BLaER1 treated with 17β-estradiol and CSF1 and Interleukin-3, amounts not matched to agents 10 nM and 100 nM (cell line): ENCODE data around the gene NR2C2AP.

Experiments used
- H3K27ac ChIP-seq, 11 experiments: shearing (Covaris generic); formaldehyde crosslinking; 2 replicates each; pipeline ENCODE4 v1.8.1; 2022
- H3K27me3 ChIP-seq, 11 experiments: shearing (Covaris generic); formaldehyde crosslinking; 2 replicates each; pipeline ENCODE4 v1.8.1; 2022
- H3K36me3 ChIP-seq, 11 experiments: shearing (Covaris generic); formaldehyde crosslinking; 2 replicates each; pipeline ENCODE4 v1.8.1; 2022
- H3K4me1 ChIP-seq, 10 experiments: shearing (Covaris generic); formaldehyde crosslinking; 2 replicates each; pipeline ENCODE4 v1.8.1; 2022
- H3K4me2 ChIP-seq, 11 experiments: shearing (Covaris generic); formaldehyde crosslinking; 2 replicates each; pipeline ENCODE4 v1.8.1; 2022
- H3K4me3 ChIP-seq, 10 experiments: shearing (Covaris generic); formaldehyde crosslinking; 2 replicates each; pipeline ENCODE4 v1.8.1; 2022
- H3K9ac ChIP-seq, 11 experiments: shearing (Covaris generic); formaldehyde crosslinking; 2 replicates each; pipeline ENCODE4 v1.8.1; 2022
- H3K9me3 ChIP-seq, 11 experiments: shearing (Covaris generic); formaldehyde crosslinking; replicated peaks in 1 of 11; 2 replicates each; pipeline ENCODE4 v1.8.1; 2022
- H4K20me1 ChIP-seq, 11 experiments: shearing (Covaris generic); formaldehyde crosslinking; 2 replicates each; pipeline ENCODE4 v1.8.1; 2022
- Cebpa-rat ChIP-seq, 11 experiments: shearing (Covaris generic); IDR thresholded peaks; 2 replicates each; pipeline ENCODE4 v1.8.1; 2022

NR2C2AP gene

DNA sequence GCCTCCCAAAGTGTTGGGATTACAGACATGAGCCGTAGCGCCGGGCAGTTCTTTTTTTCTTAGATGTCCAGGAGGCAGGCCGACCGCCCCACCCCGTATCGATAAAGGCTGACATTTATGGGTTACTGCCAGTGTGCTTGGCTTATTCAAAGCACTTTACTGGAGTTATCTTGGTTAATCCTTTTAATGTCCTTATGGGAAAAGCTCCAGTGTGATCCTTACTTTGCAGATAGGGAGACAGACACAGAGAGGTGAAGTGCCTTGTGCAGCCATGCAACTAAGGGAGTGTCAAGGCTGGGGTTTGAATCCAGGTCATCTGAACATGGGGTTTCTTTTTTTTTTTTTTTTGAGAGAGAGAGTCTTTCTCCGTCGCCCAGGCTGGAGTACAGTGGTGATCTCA lies 27.8 kb upstream of the NR2C2AP start:
- peaks cover 27 to 32% (median 29%) of the 10 kb centered on the region in 11 experiments for H3K9me3 ChIP-seq
- H3K27ac ChIP-seq, result no peak overlapping the region
- H3K9ac ChIP-seq, result no peak overlapping the region
- no peaks in the 10 kb centered on the region for H3K4me1 ChIP-seq
- TF ChIP-seq Cebpa-rat (IDR thresholded peaks at IDR 0.05), result no peak
- H3K4me2 ChIP-seq, result no peak overlapping the region
- no peaks in the 10 kb centered on the region; a peak in 1 of 22 replicates for H3K27me3 ChIP-seq
- H4K20me1 ChIP-seq, result peaks cover 0 to 8% (median 0%) of the 10 kb centered on the region in 11 experiments; a peak in 2 of 22 replicates
- no peaks in the 10 kb centered on the region for H3K36me3 ChIP-seq
- H3K4me3 ChIP-seq, result no peak overlapping the region

DNA sequence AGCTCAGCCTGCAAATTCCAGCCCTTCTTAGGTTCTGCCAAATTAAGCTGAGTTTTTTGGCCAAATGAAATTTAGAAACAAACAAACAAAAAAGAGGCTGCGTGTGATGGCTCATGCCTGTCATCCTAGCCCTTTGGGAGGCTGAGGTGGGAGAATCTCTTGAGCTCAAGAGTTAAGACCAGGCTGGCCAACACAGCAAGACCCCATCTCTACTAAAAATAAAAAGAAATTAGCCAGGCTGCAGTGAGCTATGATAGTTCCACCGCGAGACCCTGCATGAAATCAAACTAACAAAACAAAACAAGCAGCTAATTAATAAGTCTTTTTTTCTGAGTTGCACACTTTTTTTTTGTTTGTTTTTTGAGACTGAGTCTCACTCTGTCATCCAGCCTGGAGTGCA lies 26.5 kb upstream of the NR2C2AP start:
- no peak overlapping the region for H3K4me3 ChIP-seq
- TF ChIP-seq Cebpa-rat (IDR thresholded peaks at IDR 0.05), result no peak
- H3K9me3 ChIP-seq, result peaks cover 14 to 19% (median 16%) of the 10 kb centered on the region in 11 experiments
- H3K9ac ChIP-seq, result no peak overlapping the region
- no peak overlapping the region for H3K27ac ChIP-seq
- H3K27me3 ChIP-seq, result peaks cover 0 to 12% (median 10%) of the 10 kb centered on the region in 11 experiments; a peak in 19 of 22 replicates
- peaks cover 0 to 10% (median 9%) of the 10 kb centered on the region in 10 experiments; a peak in 11 of 20 replicates for H3K4me1 ChIP-seq
- no peaks in the 10 kb centered on the region for H3K36me3 ChIP-seq
- H3K4me2 ChIP-seq, result no peak overlapping the region
- H4K20me1 ChIP-seq, result peaks cover 0 to 8% (median 0%) of the 10 kb centered on the region in 11 experiments; a peak in 2 of 22 replicates

DNA sequence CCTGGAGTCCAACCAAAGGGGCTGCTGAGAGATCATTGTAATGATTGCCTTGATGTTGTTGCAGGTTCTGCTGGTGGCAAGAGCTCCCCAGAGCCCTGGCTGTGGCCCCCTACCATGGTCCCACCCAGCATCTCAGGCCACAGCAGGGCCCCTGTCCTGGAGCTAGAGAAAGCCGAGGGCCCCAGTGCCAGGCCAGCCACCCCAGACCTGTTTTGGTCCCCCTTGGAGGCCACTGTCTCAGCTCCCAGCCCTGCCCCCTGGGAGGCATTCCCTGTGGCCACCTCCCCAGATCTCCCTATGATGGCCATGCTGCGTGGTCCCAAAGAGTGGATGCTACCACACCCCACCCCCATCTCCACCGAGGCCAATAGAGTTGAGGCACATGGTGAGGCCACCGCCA lies 24.0 kb upstream of the NR2C2AP start:
- peaks cover 0 to 12% (median 9%) of the 10 kb centered on the region in 10 experiments; a peak in 11 of 20 replicates for H3K4me1 ChIP-seq
- H3K36me3 ChIP-seq, result no peaks in the 10 kb centered on the region
- no peak overlapping the region for H3K27ac ChIP-seq
- H4K20me1 ChIP-seq, result peaks cover 0 to 8% (median 0%) of the 10 kb centered on the region in 11 experiments; a peak in 3 of 22 replicates
- TF ChIP-seq Cebpa-rat (IDR thresholded peaks at IDR 0.05), result no peak
- no peak overlapping the region for H3K4me2 ChIP-seq
- peaks cover 0 to 22% (median 20%) of the 10 kb centered on the region in 11 experiments; a peak in 20 of 22 replicates for H3K27me3 ChIP-seq
- H3K9ac ChIP-seq, result no peak overlapping the region
- H3K9me3 ChIP-seq, result no peaks in the 10 kb centered on the region
- H3K4me3 ChIP-seq, result no peak overlapping the region

DNA sequence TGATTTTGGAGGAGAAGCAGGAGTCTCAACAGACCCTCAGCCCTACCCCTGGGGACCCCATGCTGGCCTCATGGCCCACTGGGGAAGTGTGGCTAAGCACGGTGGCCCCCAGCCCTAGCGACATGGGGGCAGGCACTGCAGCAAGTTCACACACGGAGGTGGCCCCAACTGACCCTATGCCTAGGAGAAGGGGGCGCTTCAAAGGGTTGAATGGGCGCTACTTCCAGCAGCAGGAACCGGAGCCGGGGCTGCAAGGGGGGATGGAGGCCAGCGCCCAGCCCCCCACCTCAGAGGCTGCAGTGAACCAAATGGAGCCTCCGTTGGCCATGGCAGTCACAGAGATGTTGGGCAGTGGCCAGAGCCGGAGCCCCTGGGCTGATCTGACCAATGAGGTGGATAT lies 23.4 kb upstream of the NR2C2AP start:
- Histone ChIP-seq H3K4me2 (no peak overlapping the region), H3K36me3 (no peaks in the 10 kb centered on the region), H4K20me1 (peaks cover 0 to 8% (median 0%) of the 10 kb centered on the region in 11 experiments; a peak in 3 of 22 replicates), H3K9ac (no peak overlapping the region), H3K4me3 (no peak overlapping the region), H3K4me1 (peaks cover 0 to 12% (median 9%) of the 10 kb centered on the region in 10 experiments; a peak in 11 of 20 replicates), H3K27me3 (peaks cover 0 to 22% (median 20%) of the 10 kb centered on the region in 11 experiments; a peak in 20 of 22 replicates), H3K27ac (no peak overlapping the region), H3K9me3 (no peaks in the 10 kb centered on the region)
- no peak for TF ChIP-seq Cebpa-rat (IDR thresholded peaks at IDR 0.05)

DNA sequence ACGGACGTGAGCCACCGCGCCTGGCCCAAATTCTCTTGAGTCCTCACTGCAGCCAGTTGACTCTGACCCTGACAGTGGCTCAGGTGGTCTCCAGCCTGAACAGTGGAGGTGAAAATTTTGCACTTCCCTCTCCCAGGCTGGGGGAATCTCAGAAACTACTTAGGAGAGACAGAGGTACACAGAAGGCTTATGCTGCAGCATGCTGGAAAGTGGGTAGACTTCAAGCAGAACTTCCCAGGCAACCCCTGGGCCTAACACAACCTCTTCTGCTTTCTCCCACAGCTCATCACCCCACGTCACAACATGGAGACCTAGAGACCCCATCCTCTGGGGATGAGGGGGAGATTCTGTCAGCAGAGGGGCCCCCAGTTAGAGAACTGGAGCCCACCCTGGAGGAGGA lies 23.0 kb upstream of the NR2C2AP start:
- Histone ChIP-seq H3K4me3 (no peak overlapping the region), H4K20me1 (peaks cover 0 to 8% (median 0%) of the 10 kb centered on the region in 11 experiments; a peak in 3 of 22 replicates), H3K27me3 (peaks cover 0 to 22% (median 20%) of the 10 kb centered on the region in 11 experiments; a peak in 20 of 22 replicates), H3K4me2 (no peak overlapping the region), H3K27ac (no peak overlapping the region), H3K9ac (no peak overlapping the region), H3K36me3 (no peaks in the 10 kb centered on the region), H3K4me1 (peaks cover 0 to 12% (median 9%) of the 10 kb centered on the region in 10 experiments; a peak in 11 of 20 replicates), H3K9me3 (no peaks in the 10 kb centered on the region)
- TF ChIP-seq Cebpa-rat (IDR thresholded peaks at IDR 0.05), result no peak

DNA sequence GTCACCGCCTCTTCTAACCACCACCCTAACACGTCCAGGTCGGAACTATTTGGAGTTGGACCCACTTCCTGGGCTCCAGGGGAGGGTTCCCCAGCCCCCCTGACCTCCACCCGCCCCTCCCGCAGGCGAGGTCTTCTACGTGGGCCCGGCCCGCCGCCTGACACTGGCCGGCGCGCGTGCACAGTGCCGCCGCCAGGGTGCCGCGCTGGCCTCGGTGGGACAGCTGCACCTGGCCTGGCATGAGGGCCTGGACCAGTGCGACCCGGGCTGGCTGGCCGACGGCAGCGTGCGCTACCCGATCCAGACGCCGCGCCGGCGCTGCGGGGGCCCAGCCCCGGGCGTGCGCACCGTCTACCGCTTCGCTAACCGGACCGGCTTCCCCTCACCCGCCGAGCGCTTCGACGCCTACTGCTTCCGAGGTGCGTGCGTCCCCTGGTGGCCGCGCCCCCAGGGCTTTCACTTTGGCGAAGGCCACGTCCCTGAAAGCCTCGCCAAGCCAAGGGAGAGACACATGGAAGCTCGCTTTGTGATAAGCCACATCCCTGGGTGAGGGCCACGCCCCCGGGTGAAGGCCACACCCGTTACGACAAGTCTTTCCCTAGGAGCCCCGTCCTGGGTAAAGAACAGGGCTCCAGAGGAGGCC lies 21.8 kb upstream of the NR2C2AP start:
- H3K9ac ChIP-seq, result peak overlapping the region in 6 of 11 experiments; percentile 20 to 33 (median 28); a peak in 7 of 22 replicates
- no peak for TF ChIP-seq Cebpa-rat (IDR thresholded peaks at IDR 0.05)
- peaks cover 0 to 22% (median 20%) of the 10 kb centered on the region in 11 experiments; a peak in 20 of 22 replicates for H3K27me3 ChIP-seq
- no peaks in the 10 kb centered on the region for H3K36me3 ChIP-seq
- H4K20me1 ChIP-seq, result peaks cover 0 to 8% (median 0%) of the 10 kb centered on the region in 11 experiments; a peak in 3 of 22 replicates
- H3K27ac ChIP-seq, result no peak overlapping the region
- peak overlapping the region in 8 of 10 experiments; percentile 33 to 59 (median 45); a peak in 14 of 20 replicates for H3K4me3 ChIP-seq
- H3K9me3 ChIP-seq, result no peaks in the 10 kb centered on the region
- peak overlapping the region; percentile 66 to 90 (median 78) for H3K4me2 ChIP-seq
- peaks cover 0 to 12% (median 9%) of the 10 kb centered on the region in 10 experiments; a peak in 11 of 20 replicates for H3K4me1 ChIP-seq

DNA sequence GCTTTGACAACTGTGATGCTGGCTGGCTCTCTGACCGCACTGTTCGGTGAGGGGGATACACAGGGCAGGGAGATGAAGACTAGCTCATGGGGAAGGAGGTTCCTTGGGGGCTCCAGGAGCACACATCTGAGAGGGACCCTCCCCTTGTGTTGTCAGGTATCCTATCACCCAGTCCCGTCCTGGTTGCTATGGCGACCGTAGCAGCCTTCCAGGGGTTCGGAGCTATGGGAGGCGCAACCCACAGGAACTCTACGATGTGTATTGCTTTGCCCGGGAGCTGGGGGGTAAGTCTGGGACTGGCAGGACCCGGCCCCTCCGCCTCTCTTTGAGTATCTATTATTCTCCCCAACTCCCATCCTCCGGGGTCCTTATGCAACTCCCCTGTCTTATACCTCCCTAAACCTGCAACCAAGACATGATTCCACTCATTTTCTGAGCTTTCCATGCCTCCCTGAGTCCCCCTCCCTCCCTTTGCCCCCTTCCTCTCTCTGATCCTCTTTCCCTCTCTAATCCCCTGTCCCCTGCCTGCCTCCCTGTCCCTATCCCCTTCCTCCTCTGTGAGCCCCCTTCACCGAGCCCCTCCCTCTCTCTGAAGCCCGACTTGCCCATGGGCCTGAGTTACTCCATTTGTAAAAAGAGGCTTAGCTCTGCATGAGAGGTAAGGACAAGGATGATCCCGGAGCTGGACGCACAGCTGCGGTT lies 21.1 kb upstream of the NR2C2AP start:
- H3K36me3 ChIP-seq, result no peaks in the 10 kb centered on the region
- TF ChIP-seq Cebpa-rat (IDR thresholded peaks at IDR 0.05), result no peak
- no peak overlapping the region for H3K27ac ChIP-seq
- peaks cover 0 to 12% (median 9%) of the 10 kb centered on the region in 10 experiments; a peak in 11 of 20 replicates for H3K4me1 ChIP-seq
- H3K4me2 ChIP-seq, result peak overlapping the region; percentile 66 to 90 (median 78); a peak in 17 of 22 replicates
- peak overlapping the region in 2 of 11 experiments; percentile 26 to 27; a peak in 1 of 22 replicates for H3K9ac ChIP-seq
- peak overlapping the region in 2 of 10 experiments; percentile 51 to 59; a peak in 4 of 20 replicates for H3K4me3 ChIP-seq
- peaks cover 0 to 22% (median 20%) of the 10 kb centered on the region in 11 experiments; a peak in 20 of 22 replicates for H3K27me3 ChIP-seq
- no peaks in the 10 kb centered on the region for H3K9me3 ChIP-seq
- peaks cover 0 to 8% (median 0%) of the 10 kb centered on the region in 11 experiments; a peak in 3 of 22 replicates for H4K20me1 ChIP-seq

DNA sequence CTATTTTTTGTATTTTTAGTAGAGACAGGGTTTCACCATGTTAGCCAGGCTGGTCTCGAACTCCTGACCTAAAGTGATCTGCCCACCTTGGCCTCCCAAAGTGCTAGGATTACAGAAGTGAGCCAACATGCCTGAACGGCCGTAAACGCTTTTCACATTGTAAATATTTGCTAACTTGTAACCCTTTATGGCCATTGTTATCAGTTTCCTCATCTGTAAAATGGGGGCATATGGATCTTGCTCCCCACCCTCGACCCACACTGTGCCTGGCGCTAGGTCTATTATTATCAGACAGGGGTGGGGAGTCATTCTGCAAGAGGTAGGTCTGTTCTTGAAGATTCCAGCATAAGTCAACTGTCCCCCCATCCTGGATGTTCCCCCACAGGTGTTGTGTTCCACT lies 20.4 kb upstream of the NR2C2AP start:
- no peak overlapping the region for H3K4me3 ChIP-seq
- TF ChIP-seq Cebpa-rat (IDR thresholded peaks at IDR 0.05), result no peak
- no peaks in the 10 kb centered on the region for H3K9me3 ChIP-seq
- H3K27me3 ChIP-seq, result peaks cover 0 to 22% (median 20%) of the 10 kb centered on the region in 11 experiments; a peak in 20 of 22 replicates
- H3K36me3 ChIP-seq, result no peaks in the 10 kb centered on the region
- no peak overlapping the region for H3K27ac ChIP-seq
- H3K9ac ChIP-seq, result no peak overlapping the region
- peaks cover 0 to 8% (median 0%) of the 10 kb centered on the region in 11 experiments; a peak in 3 of 22 replicates for H4K20me1 ChIP-seq
- H3K4me2 ChIP-seq, result no peak overlapping the region
- H3K4me1 ChIP-seq, result peaks cover 0 to 12% (median 9%) of the 10 kb centered on the region in 10 experiments; a peak in 11 of 20 replicates
